NCI-H526 (cell line): ENCODE results near the gene IFT122.
"Not testable (repeated sequence)": the region's sequence is repeated elsewhere in the genome, so short reads cannot be mapped to it uniquely, and the experiment has no call there.

Experiments
- DNase-seq, 2 experiments: peaks; one replicate each; lab custom pipeline; 2025; lab: John Stamatoyannopoulos, UW

Gene IFT122, protein sequence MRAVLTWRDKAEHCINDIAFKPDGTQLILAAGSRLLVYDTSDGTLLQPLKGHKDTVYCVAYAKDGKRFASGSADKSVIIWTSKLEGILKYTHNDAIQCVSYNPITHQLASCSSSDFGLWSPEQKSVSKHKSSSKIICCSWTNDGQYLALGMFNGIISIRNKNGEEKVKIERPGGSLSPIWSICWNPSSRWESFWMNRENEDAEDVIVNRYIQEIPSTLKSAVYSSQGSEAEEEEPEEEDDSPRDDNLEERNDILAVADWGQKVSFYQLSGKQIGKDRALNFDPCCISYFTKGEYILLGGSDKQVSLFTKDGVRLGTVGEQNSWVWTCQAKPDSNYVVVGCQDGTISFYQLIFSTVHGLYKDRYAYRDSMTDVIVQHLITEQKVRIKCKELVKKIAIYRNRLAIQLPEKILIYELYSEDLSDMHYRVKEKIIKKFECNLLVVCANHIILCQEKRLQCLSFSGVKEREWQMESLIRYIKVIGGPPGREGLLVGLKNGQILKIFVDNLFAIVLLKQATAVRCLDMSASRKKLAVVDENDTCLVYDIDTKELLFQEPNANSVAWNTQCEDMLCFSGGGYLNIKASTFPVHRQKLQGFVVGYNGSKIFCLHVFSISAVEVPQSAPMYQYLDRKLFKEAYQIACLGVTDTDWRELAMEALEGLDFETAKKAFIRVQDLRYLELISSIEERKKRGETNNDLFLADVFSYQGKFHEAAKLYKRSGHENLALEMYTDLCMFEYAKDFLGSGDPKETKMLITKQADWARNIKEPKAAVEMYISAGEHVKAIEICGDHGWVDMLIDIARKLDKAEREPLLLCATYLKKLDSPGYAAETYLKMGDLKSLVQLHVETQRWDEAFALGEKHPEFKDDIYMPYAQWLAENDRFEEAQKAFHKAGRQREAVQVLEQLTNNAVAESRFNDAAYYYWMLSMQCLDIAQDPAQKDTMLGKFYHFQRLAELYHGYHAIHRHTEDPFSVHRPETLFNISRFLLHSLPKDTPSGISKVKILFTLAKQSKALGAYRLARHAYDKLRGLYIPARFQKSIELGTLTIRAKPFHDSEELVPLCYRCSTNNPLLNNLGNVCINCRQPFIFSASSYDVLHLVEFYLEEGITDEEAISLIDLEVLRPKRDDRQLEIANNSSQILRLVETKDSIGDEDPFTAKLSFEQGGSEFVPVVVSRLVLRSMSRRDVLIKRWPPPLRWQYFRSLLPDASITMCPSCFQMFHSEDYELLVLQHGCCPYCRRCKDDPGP

GRCh38 chr3:129439817-129440617, at the start of gene IFT122, which contains the start of gene MBD4:
IFT122 (plus strand) TSS chr3:129440224; CDS start chr3:129440331, 107 bp downstream.
MBD4 (minus strand) TSS chr3:129439948; CDS start chr3:129439833, 115 bp downstream.
- peak; percentile 100 for DNase-seq

DNA sequence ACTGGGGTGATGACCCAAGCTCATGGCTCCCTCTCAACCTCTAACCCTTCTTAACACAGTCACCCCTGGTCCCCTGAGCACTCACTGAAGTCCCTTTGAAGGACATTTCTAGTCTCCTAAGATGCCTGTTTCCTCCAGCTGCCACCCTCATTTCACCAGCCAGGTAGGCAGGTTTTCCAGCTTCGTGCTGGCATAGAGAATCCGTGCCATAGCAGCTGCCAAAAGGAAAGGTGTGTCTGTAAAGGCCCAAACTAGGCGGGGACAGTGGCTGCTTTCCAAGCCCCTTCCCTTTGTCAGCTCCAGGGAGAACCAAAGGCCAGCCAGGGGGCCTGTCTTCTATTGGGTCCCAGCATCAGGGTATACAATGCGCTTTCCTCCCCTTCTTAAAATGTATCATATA, 48.4 kb upstream of the IFT122 start:
- not testable (repeated sequence) for DNase-seq

- DNase-seq, result not testable (repeated sequence)
Measured at GRCh38 chr3:129392106-129392887, 47.7 kb upstream of the IFT122 start.

GRCh38 chr3:129393271-129393670, 46.8 kb upstream of the IFT122 start:
- DNase-seq, result no peak

- not testable (repeated sequence) for DNase-seq
Measured at GRCh38 chr3:129393760-129394564, 46.1 kb upstream of the IFT122 start.

DNA sequence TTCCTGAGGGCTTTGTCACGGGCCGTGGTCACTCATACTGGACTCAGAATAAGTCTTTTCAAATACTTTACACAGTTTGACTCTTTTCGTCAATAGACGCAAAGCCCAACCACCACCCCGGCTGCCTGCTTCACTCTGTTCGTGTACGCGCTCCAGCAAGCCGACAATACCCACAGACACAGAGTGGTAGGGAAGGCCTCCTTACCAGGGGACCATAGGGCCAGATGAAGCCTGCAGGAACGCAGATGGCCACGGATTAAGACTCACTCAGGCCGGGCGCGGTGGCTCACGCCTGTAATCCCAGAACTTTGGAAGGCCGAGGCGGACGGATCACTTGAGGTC, 41.2 kb upstream of the IFT122 start:
- DNase-seq, result peak in 1 of 2 experiments; percentile 23

GRCh38 chr3:129399145-129399894, 40.7 kb upstream of the IFT122 start:
- DNase-seq, result peak; percentile 97 to 98

- DNase-seq, result no peak
Measured at GRCh38 chr3:129399895-129400357, 40.1 kb upstream of the IFT122 start.

DNA sequence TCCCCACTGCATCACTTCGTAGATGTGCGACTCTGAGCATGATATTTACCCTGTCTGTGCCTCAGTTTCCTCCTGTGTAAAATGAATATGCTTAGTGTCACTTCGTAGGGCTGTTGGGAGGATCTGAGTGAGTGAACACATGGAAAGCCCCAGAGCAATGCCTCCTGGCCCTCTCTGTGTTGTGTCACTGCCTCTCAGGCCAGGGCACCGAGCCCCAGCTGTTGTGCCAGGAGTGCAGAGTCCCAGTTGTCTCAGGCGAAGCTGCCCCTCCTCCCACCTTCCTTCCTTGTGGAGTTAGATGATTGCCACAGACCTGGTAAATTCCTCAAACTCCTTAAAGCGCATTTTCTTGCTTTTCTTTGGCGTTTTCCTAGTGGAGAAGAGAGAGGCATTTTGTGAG, 37.8 kb upstream of the IFT122 start:
- DNase-seq, result no peak

DNA sequence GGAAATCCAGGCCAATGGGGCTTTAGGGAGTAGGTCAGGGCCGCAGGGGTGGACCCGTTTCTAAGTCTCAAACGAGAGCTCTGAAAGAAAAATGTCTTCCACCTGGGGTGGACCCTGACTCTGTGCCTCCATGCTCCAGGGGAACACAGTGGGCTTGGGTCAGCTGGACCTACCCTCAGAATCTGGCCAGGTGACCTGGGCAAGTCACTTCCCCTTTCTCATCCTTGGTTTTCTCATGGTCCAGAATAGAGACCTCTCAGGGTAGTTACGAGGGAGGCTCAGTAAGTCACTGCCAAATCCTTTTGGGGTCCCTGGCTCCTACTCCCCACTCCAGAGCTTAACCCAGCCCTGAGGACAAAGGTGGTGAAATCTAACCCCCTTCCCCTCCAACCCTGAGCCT, 37.4 kb upstream of the IFT122 start:
- DNase-seq, result no peak

DNA sequence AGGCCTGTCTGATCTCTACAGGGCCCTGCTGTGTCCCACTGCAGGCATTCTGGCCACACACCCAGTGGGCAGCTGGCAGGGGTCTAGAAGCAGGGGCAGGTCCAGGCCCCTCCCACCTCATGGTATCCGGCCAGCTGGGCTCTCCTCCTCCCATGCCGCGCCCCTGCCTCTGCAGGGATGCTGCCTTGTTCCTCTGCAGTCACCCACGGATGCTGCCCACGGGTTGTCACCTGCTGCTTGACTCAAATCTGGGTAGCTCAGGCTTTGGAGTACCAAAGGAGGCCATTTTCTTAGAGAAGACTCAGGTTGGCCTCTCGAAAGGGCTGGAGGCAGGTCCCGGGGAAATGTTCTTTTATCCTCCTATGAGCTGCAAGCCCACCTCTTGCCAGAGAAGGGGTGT, 36.6 kb upstream of the IFT122 start:
- DNase-seq, result no peak

- no peak for DNase-seq
Measured at GRCh38 chr3:129404130-129404529, 35.9 kb upstream of the IFT122 start.

- DNase-seq, result no peak
Measured at GRCh38 chr3:129404610-129405009, 35.4 kb upstream of the IFT122 start.

DNA sequence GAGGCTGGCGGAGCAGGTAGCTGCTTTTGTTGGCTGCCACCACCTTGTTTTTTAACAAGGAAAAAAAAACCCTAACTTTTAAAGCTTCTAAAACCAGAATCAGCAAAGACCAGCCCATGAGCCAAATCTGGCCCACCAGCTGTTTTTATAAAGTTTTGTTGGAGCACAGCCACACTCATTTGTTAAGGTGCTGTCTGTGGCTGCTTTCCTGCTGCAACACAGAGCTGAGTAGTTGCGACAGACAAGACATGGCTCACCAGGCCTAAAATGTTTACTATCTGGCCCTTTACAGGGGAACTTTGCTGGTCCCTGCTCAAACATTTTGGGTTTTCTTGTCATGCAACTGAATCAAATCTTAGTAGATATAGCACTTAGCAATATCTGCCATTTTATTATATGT, 30.5 kb upstream of the IFT122 start:
- DNase-seq, result no peak

GRCh38 chr3:129410971-129411370, 29.1 kb upstream of the IFT122 start:
- no peak for DNase-seq

GRCh38 chr3:129412542-129413198, 27.4 kb upstream of the IFT122 start:
- DNase-seq, result no peak

GRCh38 chr3:129413238-129413637, 26.8 kb upstream of the IFT122 start:
- not testable (repeated sequence) for DNase-seq
